Measurements from ENCODE around the gene SOD2. TPM values are rescaled to one million over a fixed set of nuclear protein-coding genes. Genes with fewer than 3 reads are reported as not detected.

The SOD2 gene
- total RNA-seq, 1 experiment from 2014 or later, result 202 TPM

GRCh38 chr6:159688266-159688905 is 4.7 kb downstream of the SOD2 start:
- peaks cover 77% of the 10 kb centered on the region for H3K36me3 Mint-ChIP-seq (ENCODE audit: insufficient read depth, unreplicated experiment)

GRCh38 chr6:159687341-159687740 is 5.7 kb downstream of the SOD2 start:
- CTCF ChIA-PET, result no interaction called here
- H3K36me3 Mint-ChIP-seq (ENCODE audit: insufficient read depth, unreplicated experiment), result peaks cover 75% of the 10 kb centered on the region
- no peak for TF ChIP-seq CTCF (IDR thresholded peaks at IDR 0.05; ENCODE audit: unreplicated experiment)
- intact Hi-C loops (cut with micrococcal nuclease; ENCODE audit: unreplicated experiment), result no loop called here
- no TSS peak for BruUV-seq (replicated peaks)
- H3K4me1 Mint-ChIP-seq (ENCODE audit: low read depth, unreplicated experiment), result peaks cover 17% of the 10 kb centered on the region
- no peak overlapping the region for H3K27ac Mint-ChIP-seq (ENCODE audit: unreplicated experiment)
- H3K27me3 Mint-ChIP-seq (ENCODE audit: unreplicated experiment), result no peaks in the 10 kb centered on the region
- no peak overlapping the region for H3K4me3 Mint-ChIP-seq (ENCODE audit: low read depth, unreplicated experiment)
- no peak for DNase-seq
- no peaks in the 10 kb centered on the region for H3K9me3 Mint-ChIP-seq (ENCODE audit: low read depth, unreplicated experiment)

More at GRCh38 chr6:159688266-159688905, 4.7 kb downstream of the SOD2 start:
- Mint-ChIP-seq H3K27me3 (ENCODE audit: unreplicated experiment) (no peaks in the 10 kb centered on the region), H3K4me1 (ENCODE audit: low read depth, unreplicated experiment) (peaks cover 17% of the 10 kb centered on the region), H3K27ac (ENCODE audit: unreplicated experiment) (peak overlapping the region; percentile 25), H3K9me3 (ENCODE audit: low read depth, unreplicated experiment) (no peaks in the 10 kb centered on the region), H3K4me3 (ENCODE audit: low read depth, unreplicated experiment) (peak overlapping the region; percentile 4)
- intact Hi-C loops (cut with micrococcal nuclease; ENCODE audit: unreplicated experiment), result no loop called here
- no TSS peak for BruUV-seq (replicated peaks)
- TF ChIP-seq CTCF (IDR thresholded peaks at IDR 0.05; ENCODE audit: unreplicated experiment), result no peak
- DNase-seq, result no peak
- CTCF ChIA-PET, result interaction anchor here (0.6 kb wide), 2 partner anchors 9 to 13 kb away, joined by 3 read pairs; no protein-coding TSS in a partner anchor

- intact Hi-C loops (cut with micrococcal nuclease; ENCODE audit: unreplicated experiment), result no loop called here
- TF ChIP-seq CTCF (IDR thresholded peaks at IDR 0.05; ENCODE audit: unreplicated experiment), result no peak
- CTCF ChIA-PET, result no interaction called here
These were observed 6.3 kb downstream of the SOD2 start for GRCh38 chr6:159686703-159687102.

GRCh38 chr6:159686040-159686439 is 7.0 kb downstream of the SOD2 start:
- Mint-ChIP-seq H3K4me3 (ENCODE audit: low read depth, unreplicated experiment) (no peak overlapping the region), H3K36me3 (ENCODE audit: insufficient read depth, unreplicated experiment) (peaks cover 65% of the 10 kb centered on the region), H3K4me1 (ENCODE audit: low read depth, unreplicated experiment) (peaks cover 12% of the 10 kb centered on the region), H3K9me3 (ENCODE audit: low read depth, unreplicated experiment) (no peaks in the 10 kb centered on the region), H3K27ac (ENCODE audit: unreplicated experiment) (no peak overlapping the region), H3K27me3 (ENCODE audit: unreplicated experiment) (no peaks in the 10 kb centered on the region)
- CTCF ChIA-PET, result no interaction called here
- intact Hi-C loops (cut with micrococcal nuclease; ENCODE audit: unreplicated experiment), result no loop called here
- no TSS peak for BruUV-seq (replicated peaks)
- no peak for DNase-seq
- no peak for TF ChIP-seq CTCF (IDR thresholded peaks at IDR 0.05; ENCODE audit: unreplicated experiment)

More at GRCh38 chr6:159686703-159687102, 6.3 kb downstream of the SOD2 start:
- H3K4me1 Mint-ChIP-seq (ENCODE audit: low read depth, unreplicated experiment), result peaks cover 17% of the 10 kb centered on the region
- no TSS peak for BruUV-seq (replicated peaks)
- no peaks in the 10 kb centered on the region for H3K27me3 Mint-ChIP-seq (ENCODE audit: unreplicated experiment)
- H3K36me3 Mint-ChIP-seq (ENCODE audit: insufficient read depth, unreplicated experiment), result peaks cover 71% of the 10 kb centered on the region
- no peak overlapping the region for H3K27ac Mint-ChIP-seq (ENCODE audit: unreplicated experiment)
- DNase-seq, result no peak
- H3K9me3 Mint-ChIP-seq (ENCODE audit: low read depth, unreplicated experiment), result no peaks in the 10 kb centered on the region
- H3K4me3 Mint-ChIP-seq (ENCODE audit: low read depth, unreplicated experiment), result no peak overlapping the region
